AG09319 (cell line): ENCODE measurements around the gene CDH13.

Source experiments
- DNase-seq: peaks from one replicate; pipeline ENCODE4 v3.0.0-alpha.2; 2010; ENCODE audit warnings: low read depth; ENCODE audit errors: extremely low read depth
- TF ChIP-seq, protein P1 (sequence below): IDR thresholded peaks from 2 replicates; pipeline ENCODE4 v1.5.1; 2011; ENCODE audit warnings: low read depth, mild to moderate bottlenecking, inconsistent platforms, low read length, moderate library complexity

The CDH13 gene

GRCh38 chr16:83315271-83315670 lies 688.5 kb downstream of the CDH13 start:
- TF ChIP-seq, protein P1, sequence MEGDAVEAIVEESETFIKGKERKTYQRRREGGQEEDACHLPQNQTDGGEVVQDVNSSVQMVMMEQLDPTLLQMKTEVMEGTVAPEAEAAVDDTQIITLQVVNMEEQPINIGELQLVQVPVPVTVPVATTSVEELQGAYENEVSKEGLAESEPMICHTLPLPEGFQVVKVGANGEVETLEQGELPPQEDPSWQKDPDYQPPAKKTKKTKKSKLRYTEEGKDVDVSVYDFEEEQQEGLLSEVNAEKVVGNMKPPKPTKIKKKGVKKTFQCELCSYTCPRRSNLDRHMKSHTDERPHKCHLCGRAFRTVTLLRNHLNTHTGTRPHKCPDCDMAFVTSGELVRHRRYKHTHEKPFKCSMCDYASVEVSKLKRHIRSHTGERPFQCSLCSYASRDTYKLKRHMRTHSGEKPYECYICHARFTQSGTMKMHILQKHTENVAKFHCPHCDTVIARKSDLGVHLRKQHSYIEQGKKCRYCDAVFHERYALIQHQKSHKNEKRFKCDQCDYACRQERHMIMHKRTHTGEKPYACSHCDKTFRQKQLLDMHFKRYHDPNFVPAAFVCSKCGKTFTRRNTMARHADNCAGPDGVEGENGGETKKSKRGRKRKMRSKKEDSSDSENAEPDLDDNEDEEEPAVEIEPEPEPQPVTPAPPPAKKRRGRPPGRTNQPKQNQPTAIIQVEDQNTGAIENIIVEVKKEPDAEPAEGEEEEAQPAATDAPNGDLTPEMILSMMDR: no peak

GRCh38 chr16:83316458-83316857 lies 689.7 kb downstream of the CDH13 start:
- no peak for DNase-seq
- TF ChIP-seq, protein P1: no peak

More at GRCh38 chr16:83315271-83315670, 688.5 kb downstream of the CDH13 start:
- no peak for DNase-seq

DNA sequence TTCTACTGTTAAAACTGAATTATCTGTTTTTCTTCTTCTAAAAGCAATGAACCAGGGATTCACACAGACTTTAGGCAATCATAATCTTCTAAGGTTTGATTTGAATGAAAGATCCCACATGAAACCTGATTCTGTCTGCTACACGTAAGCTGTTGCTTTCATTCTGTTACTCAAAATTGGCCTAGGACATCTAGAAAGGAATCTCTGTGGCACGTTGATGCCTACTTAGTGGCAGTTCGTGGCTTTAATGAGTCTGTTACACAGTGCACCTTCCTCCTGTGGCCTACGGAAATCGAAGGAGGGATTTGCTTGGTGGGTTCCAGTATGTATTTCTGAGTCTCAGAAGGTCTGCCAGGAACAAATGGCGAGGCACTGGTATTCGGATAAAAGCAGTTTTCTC lies 691.6 kb downstream of the CDH13 start:
- TF ChIP-seq, protein P1: no peak
- DNase-seq: no peak

DNA sequence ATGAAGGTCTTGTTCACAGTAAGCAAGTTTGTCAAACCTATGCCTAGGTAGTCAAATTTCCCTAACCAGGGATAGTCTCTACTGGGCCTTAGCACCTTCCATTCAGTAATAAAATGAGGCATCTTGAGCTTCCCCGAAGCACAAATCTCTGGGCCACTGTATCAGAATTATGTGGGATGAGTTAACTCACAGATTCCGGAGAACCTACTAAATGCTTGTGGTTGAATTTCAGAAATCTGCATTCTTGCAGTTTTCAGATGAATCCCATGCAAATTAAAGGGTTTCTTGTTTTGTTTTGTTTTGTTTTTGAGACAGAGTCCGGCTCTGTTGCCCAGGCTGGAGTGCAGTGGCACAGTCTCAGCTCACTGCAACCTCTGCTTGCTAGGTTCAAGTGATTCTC lies 702.2 kb downstream of the CDH13 start:
- no peak for DNase-seq
- TF ChIP-seq, protein P1: no peak

DNA sequence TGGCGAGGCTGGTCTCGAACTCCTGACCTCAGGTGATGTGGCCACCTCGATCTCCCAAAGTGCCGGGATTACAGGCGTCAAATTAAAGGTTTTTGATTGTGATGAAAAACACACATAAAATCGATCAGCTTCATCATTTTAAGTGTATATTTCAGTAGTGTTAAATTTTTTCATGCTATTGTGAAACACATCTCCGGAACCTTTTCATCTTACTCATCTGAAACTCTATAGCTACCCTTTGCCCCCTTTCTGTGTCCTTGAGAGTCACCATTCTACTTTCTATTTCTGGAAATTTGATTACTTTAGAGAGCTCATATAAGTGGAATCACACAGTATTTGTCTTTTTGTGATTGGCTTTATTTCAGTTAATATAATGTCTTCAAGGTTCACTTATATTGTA lies 702.7 kb downstream of the CDH13 start:
- TF ChIP-seq, protein P1: no peak
- DNase-seq: no peak

- TF ChIP-seq, protein P1: no peak
- DNase-seq: no peak
These were observed 703.5 kb downstream of the CDH13 start for GRCh38 chr16:83330251-83330650.

GRCh38 chr16:83335076-83335475 lies 708.3 kb downstream of the CDH13 start:
- TF ChIP-seq, protein P1: no peak
- no peak for DNase-seq
